NCI-H1436 treated with DMSO at 0.1 percent for 48 hours (cell line): ENCODE measurements around the gene TPCN2.
"Not testable (repeated sequence)": the region's sequence is repeated elsewhere in the genome, so short reads cannot be mapped to it uniquely, and the experiment has no call there.

Experiments used
- DNase-seq: peaks from one replicate; lab custom pipeline; 2025; lab: John Stamatoyannopoulos, UW

Gene TPCN2

GRCh38 chr11:69076129-69076791 lies 27.5 kb downstream of the TPCN2 start:
- no peak for DNase-seq

GRCh38 chr11:69076977-69077376 lies 28.2 kb downstream of the TPCN2 start:
- not testable (repeated sequence) for DNase-seq

- DNase-seq: no peak
Observed at GRCh38 chr11:69078508-69078907, 29.8 kb downstream of the TPCN2 start.

DNA sequence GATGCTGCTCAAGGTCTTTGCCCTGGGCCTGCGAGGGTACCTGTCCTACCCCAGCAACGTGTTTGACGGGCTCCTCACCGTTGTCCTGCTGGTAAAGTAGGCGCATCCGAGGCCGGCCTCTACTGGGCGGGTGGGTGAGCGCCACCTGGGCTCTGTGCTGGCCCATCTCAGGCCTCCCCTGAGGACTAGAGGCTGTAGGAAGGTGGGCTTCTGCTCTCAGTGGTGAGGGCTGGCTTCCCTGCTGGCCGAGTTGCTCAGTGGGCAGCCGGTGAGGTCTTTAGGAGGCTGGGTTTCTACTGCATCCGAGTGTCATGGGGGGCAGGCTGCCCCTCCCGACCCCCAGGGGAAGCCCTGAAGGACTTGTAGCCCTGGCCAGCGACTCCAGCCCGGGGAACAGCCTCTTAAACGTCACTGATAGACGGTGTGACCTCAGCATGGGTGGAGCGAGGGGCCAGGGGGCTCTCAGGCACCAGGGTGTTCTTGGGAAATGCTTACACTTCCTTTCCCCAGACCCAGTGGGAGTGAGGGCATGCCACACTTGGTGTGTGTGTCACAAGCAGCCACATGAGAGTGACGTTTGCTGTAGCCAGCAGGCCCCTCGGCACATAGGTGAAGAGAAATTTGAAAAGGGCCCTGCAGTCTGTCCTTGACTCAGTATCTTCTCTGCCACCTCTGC lies 30.3 kb downstream of the TPCN2 start:
- DNase-seq: no peak

GRCh38 chr11:69079661-69080256 lies 31.0 kb downstream of the TPCN2 start:
- no peak for DNase-seq

- no peak for DNase-seq
Observed at GRCh38 chr11:69080257-69080995, 31.7 kb downstream of the TPCN2 start.

GRCh38 chr11:69081180-69081579 lies 32.4 kb downstream of the TPCN2 start:
- no peak for DNase-seq

- DNase-seq: no peak
Observed at GRCh38 chr11:69083531-69084247, 35.0 kb downstream of the TPCN2 start.

DNA sequence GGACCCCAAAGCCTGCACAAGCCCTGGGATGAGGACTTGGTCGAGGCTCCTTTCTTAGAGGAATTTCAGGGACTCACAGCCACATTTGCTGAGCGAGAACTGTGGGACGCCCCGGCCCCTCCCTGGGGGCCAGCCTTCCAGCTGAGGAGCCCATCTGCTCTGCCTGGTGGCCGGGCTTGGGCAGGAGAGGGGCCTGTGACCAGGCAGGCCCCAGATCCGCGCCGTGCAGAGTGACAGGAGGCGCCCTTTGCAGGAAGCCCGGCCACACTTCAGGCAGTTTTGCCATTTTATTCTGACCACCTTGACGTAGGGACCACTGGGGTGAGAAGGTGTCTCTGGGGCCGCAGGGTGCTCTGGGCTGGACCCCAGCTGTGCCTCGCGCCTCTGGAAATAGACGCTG lies 35.6 kb downstream of the TPCN2 start:
- no peak for DNase-seq

DNA sequence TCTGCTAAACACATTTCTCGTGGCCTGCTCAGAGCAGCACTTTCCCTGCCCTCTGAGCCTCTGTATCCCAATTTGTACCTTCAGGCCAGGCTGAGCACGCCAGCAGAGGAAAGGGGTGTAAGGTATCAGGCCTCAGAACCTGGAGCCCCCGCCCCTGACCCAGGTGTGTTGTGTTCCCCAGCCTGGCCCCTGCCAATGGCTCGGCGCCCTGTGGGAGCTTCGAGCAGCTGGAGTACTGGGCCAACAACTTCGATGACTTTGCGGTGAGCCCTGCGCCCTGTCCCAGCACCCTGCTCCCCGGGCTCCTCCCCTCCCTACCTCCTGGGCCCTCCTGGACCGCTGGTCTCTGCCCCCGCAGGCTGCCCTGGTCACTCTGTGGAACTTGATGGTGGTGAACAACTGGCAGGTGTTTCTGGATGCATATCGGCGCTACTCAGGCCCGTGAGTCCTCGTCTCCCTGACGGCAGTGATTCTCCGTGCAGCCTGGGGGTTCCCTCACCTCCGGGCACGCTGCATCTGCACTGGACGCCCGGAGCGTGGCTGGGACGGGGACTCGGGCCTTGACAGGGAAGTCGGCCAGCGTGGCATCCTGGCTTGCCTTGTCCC lies 36.9 kb downstream of the TPCN2 start:
- DNase-seq: no peak

- no peak for DNase-seq
Observed at GRCh38 chr11:69086152-69087132, 37.7 kb downstream of the TPCN2 start.

- no peak for DNase-seq
Observed at GRCh38 chr11:69087133-69087524, 38.4 kb downstream of the TPCN2 start.

- no peak for DNase-seq
Observed at GRCh38 chr11:69087811-69088210, 39.1 kb downstream of the TPCN2 start.

DNA sequence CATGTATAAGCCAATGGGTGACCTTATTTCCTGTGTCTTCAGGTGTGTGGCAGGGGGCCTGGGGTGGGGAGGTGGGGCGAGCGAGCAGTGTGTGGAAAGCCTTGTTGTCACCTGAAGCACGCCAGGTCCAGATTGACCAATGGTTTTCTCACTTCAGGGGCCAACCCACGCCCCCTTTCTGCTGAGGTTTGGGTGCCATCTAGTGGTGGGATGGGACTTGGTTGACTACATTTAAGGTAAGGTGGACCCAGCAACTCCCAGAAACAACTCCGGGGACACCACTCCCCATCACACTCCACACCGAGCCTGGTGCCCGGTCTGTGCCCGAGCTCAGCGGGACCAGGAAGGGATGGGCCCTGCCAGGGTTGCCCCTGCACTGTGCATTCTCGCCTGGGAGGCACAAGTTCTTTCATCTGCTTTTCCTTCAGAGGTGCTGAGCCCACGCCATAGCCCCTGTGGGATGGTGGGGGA lies 40.0 kb downstream of the TPCN2 start:
- no peak for DNase-seq

GRCh38 chr11:69089258-69089657 lies 40.5 kb downstream of the TPCN2 start:
- no peak for DNase-seq

GRCh38 chr11:69091638-69092165 lies 43.0 kb downstream of the TPCN2 start:
- no peak for DNase-seq

DNA sequence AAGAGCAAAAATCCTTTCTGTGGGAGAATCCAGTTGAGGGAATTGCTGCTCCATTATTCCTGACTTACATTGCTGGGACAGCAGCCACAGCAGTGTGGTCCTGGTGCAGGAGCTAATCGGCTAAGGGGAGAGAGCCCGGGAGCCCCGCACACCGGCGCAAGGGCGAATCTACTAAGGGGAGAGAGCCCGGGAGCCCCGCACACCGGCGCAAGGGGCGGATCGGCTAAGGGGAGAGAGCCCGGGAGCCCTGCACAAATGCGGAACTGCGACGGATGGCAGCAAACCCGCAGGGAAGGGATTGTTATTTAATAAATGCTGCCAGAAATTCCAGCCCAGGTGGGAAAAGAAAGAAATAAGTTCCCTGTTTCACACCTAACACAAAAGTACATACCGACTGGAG lies 43.5 kb downstream of the TPCN2 start:
- DNase-seq: no peak

DNA sequence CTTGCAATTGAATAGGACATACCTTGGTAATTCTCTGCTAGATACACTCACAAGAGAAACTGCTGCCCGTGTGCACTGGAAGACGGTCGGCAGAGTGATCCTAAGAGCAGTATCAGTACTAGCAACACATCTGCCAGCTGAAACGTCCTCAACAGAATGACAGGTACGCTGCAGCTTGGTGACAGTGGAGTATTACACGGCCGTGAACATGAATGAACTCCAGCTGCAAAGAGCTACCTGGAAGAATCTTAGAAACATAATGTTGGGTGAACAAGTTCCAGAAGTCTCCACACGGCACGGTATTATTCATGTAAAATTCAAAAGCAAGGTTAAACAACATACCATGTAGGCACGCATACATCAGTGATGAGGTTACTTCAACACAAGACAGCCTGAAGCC lies 44.4 kb downstream of the TPCN2 start:
- DNase-seq: no peak

GRCh38 chr11:69094111-69094914 lies 45.6 kb downstream of the TPCN2 start:
- DNase-seq: no peak
